Measurements from ENCODE around the gene ARFIP1.

- TF ChIP-seq YY1 (IDR thresholded peaks at IDR 0.05; ENCODE audit: low read depth), result no peak
- no peak for TF ChIP-seq TCF12 (IDR thresholded peaks at IDR 0.05; ENCODE audit: low read depth)
- no peak for TF ChIP-seq MAX (IDR thresholded peaks at IDR 0.05)
- TF ChIP-seq EP300 (IDR thresholded peaks at IDR 0.05; ENCODE audit: borderline replicate concordance), result no peak
- no peak for TF ChIP-seq TAF1 (IDR thresholded peaks at IDR 0.05; ENCODE audit: low read depth)
- TF ChIP-seq ZBTB7A (IDR thresholded peaks at IDR 0.05; ENCODE audit: low read depth), result no peak
- no peak for TF ChIP-seq REST (IDR thresholded peaks at IDR 0.05; ENCODE audit: low read depth)
- no peak for TF ChIP-seq RAD21 (IDR thresholded peaks at IDR 0.05; ENCODE audit: low read depth)
- TF ChIP-seq CREB1 (IDR thresholded peaks at IDR 0.05; ENCODE audit: low read depth), result no peak
- TF ChIP-seq FOXM1 (IDR thresholded peaks at IDR 0.05; ENCODE audit: borderline replicate concordance, low read depth), result no peak
- TF ChIP-seq TEAD4 (IDR thresholded peaks at IDR 0.05), result no peak
- TF ChIP-seq NFIC (IDR thresholded peaks at IDR 0.05), result no peak
- no peak for TF ChIP-seq USF1 (IDR thresholded peaks at IDR 0.05)
Measured at GRCh38 chr4:152944666-152945320, 165.0 kb downstream of the ARFIP1 start.

Measured in Ishikawa (cell line).